Thoracic aorta (tissue), 2 donors: ENCODE measurements around the gene C9orf78. TPM values are rescaled to one million over a fixed set of nuclear protein-coding genes. Genes with fewer than 3 reads are reported as not detected.
"Not testable (repeated sequence)": the region's sequence is repeated elsewhere in the genome, so short reads cannot be mapped to it uniquely, and the experiment has no call there.

Experiments
- ATAC-seq: fragments of 150-250 bp; one replicate; pipeline ENCODE4 v1.8.0; 2017; ENCODE audit warnings: low read depth; ENCODE audit not compliant: insufficient number of reproducible peaks, low FRiP score
- DNase-seq: peaks from one replicate; pipeline ENCODE4 v3.0.0-alpha.2; 2020; ENCODE audit warnings: low spot score
- H3K27ac ChIP-seq, 2 donors: fragments of 200-600 bp; sonication (generic); 1 replicate in 1 of 2; 2 replicates in 1 of 2; pipeline ENCODE4 v1.5.1; 2016; ENCODE audit warnings: mild to moderate bottlenecking in 2 of 2, moderate library complexity in 2 of 2
- H3K27me3 ChIP-seq: fragments of 200-600 bp; sonication (generic); replicated peaks from 2 replicates; pipeline ENCODE4 v1.6.0; 2016; ENCODE audit warnings: mild to moderate bottlenecking; ENCODE audit not compliant: insufficient read depth
- H3K36me3 ChIP-seq: fragments of 200-600 bp; sonication (generic); one replicate; pipeline ENCODE4 v1.5.1; 2016
- H3K4me1 ChIP-seq, 2 donors: fragments of 200-600 bp; sonication (generic); 1 replicate in 1 of 2; 2 replicates in 1 of 2; pipeline versions ENCODE4 v1.5.1 to v1.6.0; 2016; ENCODE audit warnings: low read depth in 2 of 2, mild to moderate bottlenecking in 1 of 2; ENCODE audit not compliant: control insufficient read depth in 1 of 2
- H3K4me3 ChIP-seq: fragments of 200-600 bp; sonication (generic); 2 replicates; pipeline ENCODE4 v1.5.1; 2016; ENCODE audit warnings: mild to moderate bottlenecking
- H3K9me3 ChIP-seq: fragments of 200-600 bp; sonication (generic); 2 replicates; pipeline ENCODE4 v1.5.1; 2016
- CTCF ChIP-seq: fragments of 200-600 bp; sonication (generic); IDR thresholded peaks from one replicate; pipeline ENCODE4 v1.5.1; 2019; ENCODE audit warnings: antibody characterized with exemption
- total RNA-seq, 2 donors: library from RNA; depleted of rRNA; stranded (reverse); fragments of >200 nt; gene quantifications; one replicate each; pipeline versions ENCODE4 v1.1.0 to v1.2.3, GENCODE V29; 2016

Gene C9orf78
- total RNA-seq, 2 donors from 2014 or later = 47.8 to 140 TPM

- no peaks in the 10 kb centered on the region for H3K27me3 ChIP-seq
- DNase-seq = no peak
- peaks cover 7 to 11% of the 10 kb centered on the region in 2 donors for H3K4me1 ChIP-seq
- peak overlapping the region; percentile 73 to 75 for H3K27ac ChIP-seq
- no peak for TF ChIP-seq CTCF
- ATAC-seq = no peak
- peak overlapping the region; percentile 89 for H3K4me3 ChIP-seq
- H3K36me3 ChIP-seq = no peaks in the 10 kb centered on the region
- H3K9me3 ChIP-seq = no peaks in the 10 kb centered on the region
Observed at GRCh38 chr9:129803676-129804060, 31.4 kb downstream of the C9orf78 start.

- peak; percentile 76 for DNase-seq
- H3K27ac ChIP-seq = peak within 1 kb of the TSS; percentile 73 to 75
- H3K4me1 ChIP-seq = peaks cover 7 to 11% of the 10 kb centered on the region in 2 donors
- ATAC-seq = peak; percentile 90
- TF ChIP-seq CTCF = no peak
- H3K36me3 ChIP-seq = no peaks in the 10 kb centered on the region
- no peaks in the 10 kb centered on the region for H3K27me3 ChIP-seq
- H3K9me3 ChIP-seq = no peaks in the 10 kb centered on the region
- peak within 1 kb of the TSS; percentile 89 for H3K4me3 ChIP-seq
Observed at GRCh38 chr9:129802833-129803675, 32.0 kb downstream of the C9orf78 start, which contains the start of gene TOR1B. TOR1B (plus strand) TSS chr9:129803184; CDS start chr9:129803213, 29 bp downstream.

- H3K4me3 ChIP-seq = no peak overlapping the region
- no peaks in the 10 kb centered on the region for H3K27me3 ChIP-seq
- DNase-seq = no peak
- no peaks in the 10 kb centered on the region for H3K36me3 ChIP-seq
- peaks cover 7 to 11% of the 10 kb centered on the region in 2 donors for H3K4me1 ChIP-seq
- TF ChIP-seq CTCF = no peak
- H3K9me3 ChIP-seq = no peaks in the 10 kb centered on the region
- no peak for ATAC-seq
- H3K27ac ChIP-seq = no peak overlapping the region
Observed at GRCh38 chr9:129801504-129801903, 33.6 kb downstream of the C9orf78 start.

GRCh38 chr9:129798973-129799372 lies 36.1 kb downstream of the C9orf78 start:
- Histone ChIP-seq H3K4me3 (no peak overlapping the region), H3K27me3 (no peaks in the 10 kb centered on the region), H3K36me3 (no peaks in the 10 kb centered on the region), H3K27ac (no peak overlapping the region), H3K4me1 (peaks cover 3 to 5% of the 10 kb centered on the region in 2 donors), H3K9me3 (no peaks in the 10 kb centered on the region)
- ATAC-seq = no peak
- TF ChIP-seq CTCF = no peak
- no peak for DNase-seq

GRCh38 chr9:129796029-129796428 lies 39.0 kb downstream of the C9orf78 start:
- DNase-seq, H3K27me3 ChIP-seq, H3K27ac ChIP-seq, H3K9me3 ChIP-seq, H3K36me3 ChIP-seq, ATAC-seq, H3K4me1 ChIP-seq, H3K4me3 ChIP-seq: not testable (repeated sequence)
